ENCODE results near the gene NHERF1. TPM values are rescaled to one million over a fixed set of nuclear protein-coding genes. Genes with fewer than 3 reads are reported as not detected.

Gene NHERF1
- total RNA-seq, 1 donor from 2014 or later, result 6.8 TPM

- DNase-seq (ENCODE audit: low read depth in 2 of 2), result no peak
Measured at GRCh38 chr17:74807925-74808324, 59.5 kb downstream of the NHERF1 start.

GRCh38 chr17:74808714-74809430 is 60.4 kb downstream of the NHERF1 start:
- no peak for DNase-seq (ENCODE audit: low read depth in 2 of 2)

- DNase-seq (ENCODE audit: low read depth in 2 of 2), result no peak
Measured at GRCh38 chr17:74810699-74811485, 62.5 kb downstream of the NHERF1 start.

GRCh38 chr17:74812109-74813009 is 63.9 kb downstream of the NHERF1 start:
- no peak for DNase-seq (ENCODE audit: low read depth in 2 of 2)

- no peak for DNase-seq (ENCODE audit: low read depth in 2 of 2)
Measured at GRCh38 chr17:74814453-74814852, 66.0 kb downstream of the NHERF1 start.

- DNase-seq (ENCODE audit: low read depth in 2 of 2), result no peak
Measured at GRCh38 chr17:74815067-74815466, 66.6 kb downstream of the NHERF1 start.

GRCh38 chr17:74815550-74816370 is 67.3 kb downstream of the NHERF1 start:
- DNase-seq (ENCODE audit: low read depth in 2 of 2), result no peak

GRCh38 chr17:74816905-74817620 is 68.6 kb downstream of the NHERF1 start:
- no peak for DNase-seq (ENCODE audit: low read depth in 2 of 2)

- no peak for DNase-seq (ENCODE audit: low read depth in 2 of 2)
Measured at GRCh38 chr17:74818291-74818938, 70.0 kb downstream of the NHERF1 start.

Other genes starting within 250 kb of the NHERF1 start
- not detected in 2 replicates for gene CD300LB, start 217.2 kb upstream of the NHERF1 start, total RNA-seq
- gene CD300C, start 202.5 kb upstream of the NHERF1 start, total RNA-seq, result not detected in 2 replicates
- not detected in 2 replicates for gene CD300H, start 181.1 kb upstream of the NHERF1 start, total RNA-seq
- not detected in 2 replicates for gene CD300LD, start 156.3 kb upstream of the NHERF1 start, total RNA-seq
- not detected in 2 replicates for gene CD300E, start 124.9 kb upstream of the NHERF1 start, total RNA-seq
- gene CD300LF, start 35.7 kb upstream of the NHERF1 start, total RNA-seq, result not detected in 2 replicates
- gene RAB37, start 11.4 kb upstream of the NHERF1 start, total RNA-seq, result 0.13 TPM in 2 replicates
- 17.7 and 31.4 TPM in 2 replicates for gene NAT9, start 27.7 kb downstream of the NHERF1 start, total RNA-seq
- gene GRIN2C, start 111.3 kb downstream of the NHERF1 start, total RNA-seq, result under 0.01 TPM in 1 of 2 replicates, not detected in the other
- gene FDXR, start 124.4 kb downstream of the NHERF1 start, total RNA-seq, result 21.6 and 40.1 TPM in 2 replicates
- gene FADS6, start 145.0 kb downstream of the NHERF1 start, total RNA-seq, result not detected in 2 replicates
- gene USH1G, start 174.6 kb downstream of the NHERF1 start, total RNA-seq, result not detected in 2 replicates
- not detected in 2 replicates for gene OTOP2, start 175.6 kb downstream of the NHERF1 start, total RNA-seq
- gene OTOP3, start 187.3 kb downstream of the NHERF1 start, total RNA-seq, result not detected in 2 replicates
- gene HID1, start 224.1 kb downstream of the NHERF1 start, total RNA-seq, result 31.6 and 48.5 TPM in 2 replicates
- 7.2 and 10.2 TPM in 2 replicates for gene CDR2L, start 239.0 kb downstream of the NHERF1 start, total RNA-seq